Neuronal stem cell (in vitro differentiated cells): ENCODE data around the gene WASL.
"Not testable (repeated sequence)": the region's sequence is repeated elsewhere in the genome, so short reads cannot be mapped to it uniquely, and the experiment has no call there.

Experiments used
- DNase-seq: peaks from one replicate; pipeline ENCODE4 v3.0.0-alpha.2; 2013; ENCODE audit warnings: low spot score
- H2AFZ ChIP-seq: one replicate; pipeline ENCODE4 v1.6.1; 2013; ENCODE audit warnings: mild to moderate bottlenecking, low read length, inconsistent platforms
- H2AK5ac ChIP-seq: 2 replicates; pipeline ENCODE4 v1.6.1; 2013; ENCODE audit warnings: low read depth, mild to moderate bottlenecking, inconsistent platforms, low read length, moderate library complexity, mixed read lengths
- H2BK120ac ChIP-seq: 2 replicates; pipeline ENCODE4 v1.6.1; 2013; ENCODE audit warnings: low read depth, mild to moderate bottlenecking, inconsistent platforms, low read length, moderate library complexity, mixed read lengths
- H2BK12ac ChIP-seq: one replicate; pipeline ENCODE4 v1.6.1; 2013; ENCODE audit warnings: low read length, inconsistent platforms
- H2BK15ac ChIP-seq: 2 replicates; pipeline ENCODE4 v1.6.1; 2013; ENCODE audit warnings: mild to moderate bottlenecking, low read length, inconsistent platforms, mixed read lengths
- H2BK5ac ChIP-seq: one replicate; pipeline ENCODE4 v1.6.1; 2013; ENCODE audit warnings: inconsistent platforms, mild to moderate bottlenecking, low read length, moderate library complexity
- H3K14ac ChIP-seq: one replicate; pipeline ENCODE4 v1.6.1; 2013; ENCODE audit warnings: low read length, inconsistent platforms
- H3K18ac ChIP-seq: 2 replicates; pipeline ENCODE4 v1.6.1; 2013; ENCODE audit warnings: low read length, inconsistent platforms
- H3K23ac ChIP-seq: 2 replicates; pipeline ENCODE4 v1.6.1; 2013; ENCODE audit warnings: low read depth, mild to moderate bottlenecking, mixed read lengths, low read length, inconsistent platforms; ENCODE audit not compliant: poor library complexity
- H3K27ac ChIP-seq: replicated peaks from 3 replicates; pipeline ENCODE4 v1.5.1; 2013; ENCODE audit warnings: low read length, inconsistent platforms
- H3K27me3 ChIP-seq, 3 experiments: 2 replicates each; pipeline ENCODE4 v1.6.1; 2013; ENCODE audit warnings: low read length in 3 of 3, mild to moderate bottlenecking in 2 of 3, inconsistent platforms in 1 of 3, low read depth in 1 of 3, mixed read lengths in 1 of 3, moderate library complexity in 1 of 3; ENCODE audit not compliant: control insufficient read depth in 3 of 3, insufficient read depth in 3 of 3
- H3K36me3 ChIP-seq, 2 donors: replicated peaks in 1 of 2; 2 replicates each; pipeline ENCODE4 v1.6.1; 2013; ENCODE audit warnings: low read length in 2 of 2; ENCODE audit not compliant: control insufficient read depth in 2 of 2, insufficient read depth in 2 of 2
- H3K4ac ChIP-seq: 2 replicates; pipeline ENCODE4 v1.6.1; 2013; ENCODE audit warnings: inconsistent platforms, mild to moderate bottlenecking, low read length, moderate library complexity
- H3K4me1 ChIP-seq, 2 donors: 1 replicate in 1 of 2; 2 replicates in 1 of 2; pipeline ENCODE4 v1.6.1; 2013; ENCODE audit warnings: low read length in 2 of 2, low read depth in 1 of 2; ENCODE audit not compliant: control insufficient read depth in 2 of 2, insufficient read depth in 1 of 2
- H3K4me2 ChIP-seq: one replicate; pipeline ENCODE4 v1.6.1; 2013; ENCODE audit warnings: mild to moderate bottlenecking, low read length, inconsistent platforms; ENCODE audit not compliant: insufficient read depth, poor library complexity, severe bottlenecking
- H3K4me3 ChIP-seq, 2 donors: 2 replicates each; pipeline ENCODE4 v1.5.1; 2013; ENCODE audit warnings: low read length in 2 of 2, mild to moderate bottlenecking in 2 of 2, inconsistent platforms in 1 of 2, moderate library complexity in 1 of 2
- H3K79me1 ChIP-seq: one replicate; pipeline ENCODE4 v1.6.1; 2013; ENCODE audit warnings: low read depth, mild to moderate bottlenecking, inconsistent platforms, low read length, moderate library complexity
- H3K9ac ChIP-seq: one replicate; pipeline ENCODE4 v1.6.1; 2013; ENCODE audit warnings: mild to moderate bottlenecking, low read depth, low read length, inconsistent platforms; ENCODE audit not compliant: poor library complexity
- H3K9me3 ChIP-seq, 2 donors: replicated peaks in 1 of 2; 2 replicates each; pipeline versions ENCODE3 to v1.6.1; 2013; ENCODE audit warnings: low read length in 2 of 2, mild to moderate bottlenecking in 2 of 2, inconsistent platforms in 1 of 2, low read depth in 1 of 2, mixed read lengths in 1 of 2, moderate library complexity in 1 of 2; ENCODE audit not compliant: control insufficient read depth in 2 of 2, insufficient read depth in 1 of 2
- H4K8ac ChIP-seq: one replicate; pipeline ENCODE4 v1.6.1; 2013; ENCODE audit warnings: low read depth, mild to moderate bottlenecking, inconsistent platforms, low read length, moderate library complexity
- H4K91ac ChIP-seq: one replicate; pipeline ENCODE4 v1.6.1; 2013; ENCODE audit warnings: low read length, low read depth, mild to moderate bottlenecking, inconsistent platforms; ENCODE audit not compliant: poor library complexity
- WGBS, 2 donors: extraction: QIAGEN DNeasy Blood & Tissue Kit; methylation state at CpG; one replicate each; pipeline ENCODE4 v1.1.7; 2013; ENCODE audit warnings: missing lambda C conversion rate in 2 of 2, mixed read lengths in 1 of 2; ENCODE audit not compliant: insufficient read length in 2 of 2, insufficient replicate concordance in 1 of 2; ENCODE audit errors: extremely low coverage in 2 of 2; 5-methylcytosine and 5-hydroxymethylcytosine counted together

WASL gene

DNA sequence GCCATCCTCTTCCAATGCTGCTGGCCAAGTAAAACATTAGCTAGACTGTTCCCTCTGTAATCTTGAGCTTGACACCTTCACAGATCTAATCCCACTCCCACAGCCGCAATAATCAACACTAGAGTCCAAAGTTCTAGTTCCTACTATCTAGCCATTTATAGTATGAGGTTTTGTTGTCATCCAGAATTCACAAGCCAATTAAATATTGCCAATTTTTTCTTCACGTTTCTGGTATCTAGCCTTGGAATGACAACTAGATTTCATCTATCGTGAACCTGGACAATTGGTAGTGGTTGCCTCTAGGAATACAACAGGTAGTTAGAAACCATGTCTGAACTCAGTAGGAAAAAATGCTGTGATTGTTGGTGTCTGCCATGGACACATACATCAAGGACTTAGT lies 10.4 kb downstream of the WASL start:
- Histone ChIP-seq H4K8ac (no peak overlapping the region), H2BK120ac (no peak overlapping the region), H3K4me3 (no peak overlapping the region), H2AK5ac (no peak overlapping the region), H3K4me1 (no peaks in the 10 kb centered on the region), H3K18ac (no peak overlapping the region), H3K27ac (no peak overlapping the region), H3K79me1 (peaks cover 4% of the 10 kb centered on the region), H2BK12ac (no peak overlapping the region), H2BK5ac (no peak overlapping the region), H3K23ac (no peak overlapping the region), H3K9me3 (peaks cover 1 to 25% of the 10 kb centered on the region in 2 donors), H3K4ac (no peak overlapping the region), H3K4me2 (no peak overlapping the region), H3K14ac (no peak overlapping the region), H3K9ac (no peak overlapping the region), H3K27me3 (no peaks in the 10 kb centered on the region), H3K36me3 (peaks cover 2 to 20% of the 10 kb centered on the region in 2 donors), H2BK15ac (no peak overlapping the region), H4K91ac (no peak overlapping the region), H2AFZ (no peak overlapping the region)
- no peak for DNase-seq
- WGBS, 2 donors, result no CpG with 5 or more reads among the region's 3 CpGs

- not testable (repeated sequence) for H3K14ac ChIP-seq, H3K23ac ChIP-seq, H2BK12ac ChIP-seq, H2BK5ac ChIP-seq, H2AK5ac ChIP-seq, H3K4me1 ChIP-seq, H2AFZ ChIP-seq, H2BK120ac ChIP-seq, H3K4me2 ChIP-seq, H3K27me3 ChIP-seq, H3K4ac ChIP-seq, H3K27ac ChIP-seq, DNase-seq, H3K4me3 ChIP-seq, H4K8ac ChIP-seq, H3K18ac ChIP-seq, H4K91ac ChIP-seq, H3K9ac ChIP-seq, H3K79me1 ChIP-seq, H2BK15ac ChIP-seq
- Histone ChIP-seq H3K36me3 (peaks cover 2 to 20% of the 10 kb centered on the region in 2 donors), H3K9me3 (peaks cover 1 to 36% of the 10 kb centered on the region in 2 donors)
- WGBS, 2 donors, result no CpG with 5 or more reads among the region's 10 CpGs
These were observed 11.6 kb downstream of the WASL start for GRCh38 chr7:123737168-123737674.

- Histone ChIP-seq H3K4ac (no peak overlapping the region), H3K4me1 (no peaks in the 10 kb centered on the region), H3K4me2 (no peak overlapping the region), H3K14ac (no peak overlapping the region), H3K27me3 (no peaks in the 10 kb centered on the region), H2AFZ (no peak overlapping the region), H3K18ac (no peak overlapping the region), H3K9ac (no peak overlapping the region), H2BK120ac (no peak overlapping the region), H4K8ac (no peak overlapping the region), H3K4me3 (no peak overlapping the region), H3K79me1 (peaks cover 1% of the 10 kb centered on the region), H2BK12ac (no peak overlapping the region), H2AK5ac (no peak overlapping the region), H3K27ac (no peak overlapping the region), H2BK15ac (no peak overlapping the region), H4K91ac (no peak overlapping the region), H3K9me3 (peaks cover 1 to 35% of the 10 kb centered on the region in 2 donors), H3K23ac (no peak overlapping the region), H2BK5ac (no peak overlapping the region), H3K36me3 (peaks cover 0 to 14% of the 10 kb centered on the region in 2 donors)
- WGBS, 2 donors, result no CpG with 5 or more reads among the region's 5 CpGs
- no peak for DNase-seq
These were observed 13.3 kb downstream of the WASL start for GRCh38 chr7:123735539-123735938.

DNA sequence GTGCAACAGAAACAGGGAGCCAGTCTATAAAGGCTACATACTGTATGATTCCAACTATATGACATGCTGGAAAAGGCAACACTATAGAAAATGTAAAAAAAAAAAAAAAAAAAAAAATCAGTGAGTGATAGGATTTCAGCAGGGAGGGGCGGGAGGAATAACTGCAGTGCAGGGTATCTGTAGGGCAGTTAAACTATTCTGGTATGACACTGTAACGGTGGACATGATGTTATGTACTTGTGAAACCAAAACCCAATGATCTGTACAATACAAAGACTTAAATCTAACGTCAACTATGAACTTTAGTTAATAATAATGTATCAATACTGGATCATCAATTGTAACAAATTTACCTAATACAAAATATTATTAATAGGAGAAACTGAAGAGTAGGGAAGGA lies 14.3 kb downstream of the WASL start:
- Histone ChIP-seq H3K18ac (no peak overlapping the region), H2AK5ac (no peak overlapping the region)

More for the DNA sequence above, 14.3 kb downstream of the WASL start:
- no peak overlapping the region for H3K27ac ChIP-seq
- H3K14ac ChIP-seq, result no peak overlapping the region
- H4K91ac ChIP-seq, result no peak overlapping the region
- no peak overlapping the region for H2BK120ac ChIP-seq
- H3K4me2 ChIP-seq, result no peak overlapping the region
- H3K36me3 ChIP-seq, result peaks cover 0 to 9% of the 10 kb centered on the region in 2 donors
- no peak overlapping the region for H2BK15ac ChIP-seq
- H4K8ac ChIP-seq, result no peak overlapping the region
- H2BK12ac ChIP-seq, result no peak overlapping the region
- no peak overlapping the region for H3K9ac ChIP-seq
- no peaks in the 10 kb centered on the region for H3K27me3 ChIP-seq
- no peak overlapping the region for H3K4me3 ChIP-seq
- peaks cover 1 to 39% of the 10 kb centered on the region in 2 donors for H3K9me3 ChIP-seq
- no peak overlapping the region for H3K4ac ChIP-seq
- H3K23ac ChIP-seq, result no peak overlapping the region
- no peaks in the 10 kb centered on the region for H3K79me1 ChIP-seq
- no peak for DNase-seq
- H2AFZ ChIP-seq, result no peak overlapping the region
- H2BK5ac ChIP-seq, result no peak overlapping the region
- H3K4me1 ChIP-seq, result no peaks in the 10 kb centered on the region
- no CpG with 5 or more reads among the region's 3 CpGs for WGBS, 2 donors
